Activated CD8-positive, alpha-beta T cell treated with anti-CD3 and anti-CD28 coated beads, Interleukin-2, amount 10 ng/mL, durations not matched to agents 7 days and 5 days (primary cell): ENCODE data around the gene ATF7. TPM values are rescaled to one million over a fixed set of nuclear protein-coding genes. Genes with fewer than 3 reads are reported as not detected.
"Not testable (repeated sequence)": the region's sequence is repeated elsewhere in the genome, so short reads cannot be mapped to it uniquely, and the experiment has no call there.

Source experiments
- ATAC-seq: fragments of 150-1000 bp; cut with Tn5 transposase; one replicate; pipeline ENCODE4 v1.10.0; 2021; ENCODE audit warnings: moderate library complexity
- CTCF ChIA-PET: fragments of 350-600 bp; sonication (Branson Sonifier 250); formaldehyde crosslinking; loops from one replicate; lab custom pipeline; 2021; ENCODE audit warnings: antibody characterized with exemption; lab: Charles Lee
- POLR2A ChIA-PET: fragments of 350-600 bp; sonication (Branson Sonifier 250); formaldehyde crosslinking; loops from one replicate; lab custom pipeline; 2021; ENCODE audit warnings: antibody characterized with exemption; lab: Charles Lee
- DNase-seq: peaks from one replicate; pipeline ENCODE4 v3.0.0-alpha.2; 2020
- H3K27ac Mint-ChIP-seq: one replicate; pipeline ENCODE4 v1.8.0; 2021; ENCODE audit warnings: mild to moderate bottlenecking, mixed read lengths
- H3K27me3 Mint-ChIP-seq: one replicate; pipeline ENCODE4 v1.8.0; 2021; ENCODE audit warnings: low read depth, mixed read lengths
- H3K36me3 Mint-ChIP-seq: one replicate; pipeline ENCODE4 v1.8.0; 2021; ENCODE audit warnings: low read depth, mixed read lengths
- H3K4me1 Mint-ChIP-seq: one replicate; pipeline ENCODE4 v1.8.0; 2021; ENCODE audit warnings: low read depth, mixed read lengths
- H3K4me3 Mint-ChIP-seq: one replicate; pipeline ENCODE4 v1.8.0; 2021; ENCODE audit warnings: mild to moderate bottlenecking, mixed read lengths
- H3K9me3 Mint-ChIP-seq: one replicate; pipeline ENCODE4 v1.8.0; 2022; ENCODE audit warnings: mixed read lengths; ENCODE audit not compliant: insufficient read depth
- total RNA-seq, 2 experiments: library from RNA; stranded (reverse); gene quantifications; one replicate each; pipeline ENCODE4 v1.2.3, GENCODE V29; 2021

ATF7 gene
- total RNA-seq, 2 experiments from 2014 or later, result 27.7 to 28.7 TPM

DNA sequence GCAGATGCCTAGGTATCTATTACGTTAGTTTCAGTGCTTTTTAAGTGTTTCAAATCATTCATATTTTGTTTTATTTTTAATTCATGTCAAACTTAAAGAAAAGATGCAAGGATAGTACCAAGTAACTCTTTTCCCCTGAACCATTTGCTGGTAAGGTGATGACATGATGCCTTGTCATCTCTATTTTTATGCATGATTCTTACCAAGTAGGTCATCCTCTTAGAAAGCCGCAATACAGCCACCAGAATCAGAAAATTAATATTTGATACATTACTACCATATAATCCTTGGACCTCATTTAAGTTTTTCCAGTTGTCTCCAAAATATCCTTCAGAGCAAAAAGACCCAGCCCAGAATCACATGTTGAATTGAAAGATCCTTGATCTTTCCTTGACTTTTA is 27.4 kb upstream of the ATF7 start:
- Mint-ChIP-seq H3K27ac (no peak overlapping the region), H3K4me3 (no peak overlapping the region), H3K27me3 (no peaks in the 10 kb centered on the region), H3K9me3 (no peaks in the 10 kb centered on the region), H3K4me1 (no peaks in the 10 kb centered on the region), H3K36me3 (no peaks in the 10 kb centered on the region)
- ChIA-PET POLR2A (no interaction called here), CTCF (no interaction called here)
- no peak for ATAC-seq
- no peak for DNase-seq

DNA sequence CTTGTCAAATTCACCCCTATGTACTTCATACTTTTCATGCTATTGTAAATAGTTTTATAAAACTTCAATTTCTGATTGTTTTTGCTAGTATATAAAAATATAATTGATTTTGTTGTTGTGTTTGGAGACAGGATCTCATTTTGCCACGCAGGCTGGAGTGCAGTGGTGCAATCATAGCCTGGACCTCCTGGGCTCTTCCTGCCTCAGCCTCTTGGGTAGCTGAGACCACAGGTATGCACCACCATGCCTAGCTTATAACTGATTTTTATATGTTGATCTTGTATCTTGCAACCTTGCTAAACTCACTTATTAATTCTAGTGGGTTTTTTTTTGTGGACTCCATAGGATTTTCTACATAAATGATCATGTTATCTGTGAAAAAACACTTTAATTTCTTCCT is 26.2 kb upstream of the ATF7 start:
- no peak overlapping the region for H3K4me3 Mint-ChIP-seq
- H3K9me3 Mint-ChIP-seq, result no peaks in the 10 kb centered on the region
- ChIA-PET CTCF (interaction anchor here (0.6 to 0.7 kb wide), 3 partner anchors 16 to 91 kb away, joined by 3 to 4 read pairs (median 4); no protein-coding TSS in a partner anchor), POLR2A (interaction anchor here (0.6 to 0.7 kb wide), 2 partner anchors 95 to 894 kb away, joined by 3 to 5 read pairs; no protein-coding TSS in a partner anchor)
- no peak for ATAC-seq
- H3K27me3 Mint-ChIP-seq, result no peaks in the 10 kb centered on the region
- no peak overlapping the region for H3K27ac Mint-ChIP-seq
- no peaks in the 10 kb centered on the region for H3K36me3 Mint-ChIP-seq
- H3K4me1 Mint-ChIP-seq, result no peaks in the 10 kb centered on the region
- DNase-seq, result no peak

DNA sequence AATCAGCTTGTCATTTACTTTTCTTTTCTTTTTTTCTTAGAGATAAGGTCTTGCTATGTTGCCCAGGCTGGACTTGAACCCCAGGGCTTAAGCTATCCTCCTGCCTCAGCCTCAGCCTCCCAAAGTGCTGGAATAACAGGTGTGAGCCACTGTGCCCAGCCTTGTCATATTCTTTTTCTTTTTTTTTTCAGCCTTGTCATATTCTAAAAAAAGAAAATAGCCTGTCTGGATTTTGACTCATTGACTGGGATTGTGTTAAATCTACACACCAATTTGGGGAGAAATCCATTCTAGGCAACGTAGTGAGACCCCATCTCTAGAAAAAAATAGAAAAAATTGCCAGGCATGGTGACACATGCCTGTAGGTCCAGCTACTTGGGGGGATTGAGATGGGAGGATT is 25.6 kb upstream of the ATF7 start:
- Mint-ChIP-seq H3K4me3 (no peak overlapping the region), H3K9me3 (no peaks in the 10 kb centered on the region), H3K4me1 (no peaks in the 10 kb centered on the region), H3K27me3 (no peaks in the 10 kb centered on the region), H3K36me3 (no peaks in the 10 kb centered on the region), H3K27ac (no peak overlapping the region)
- ATAC-seq (no peak), DNase-seq (no peak)
- POLR2A ChIA-PET, result no interaction called here
- CTCF ChIA-PET, result interaction anchor here (1.0 kb wide), 1 partner anchor 29 kb away, joined by 3 read pairs; no protein-coding TSS in a partner anchor

DNA sequence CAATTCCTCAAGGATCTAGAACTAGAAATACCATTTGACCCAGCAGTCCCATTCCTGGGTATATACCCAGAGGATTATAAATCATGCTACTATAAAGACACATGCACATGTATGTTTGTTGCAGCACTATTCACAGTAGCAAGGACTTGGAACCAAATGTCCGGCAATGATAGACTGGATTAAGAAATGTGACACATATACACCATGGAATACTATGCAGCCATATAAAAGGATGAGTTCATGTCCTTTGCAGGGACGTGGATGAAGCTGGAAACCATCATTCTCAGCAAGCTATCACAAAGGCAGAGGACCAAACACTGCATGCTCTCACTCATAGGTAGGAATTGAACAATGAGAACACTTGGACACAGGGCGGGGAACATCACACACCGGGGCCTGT is 20.1 kb upstream of the ATF7 start:
- H3K4me1 Mint-ChIP-seq, DNase-seq, CTCF ChIA-PET, POLR2A ChIA-PET, H3K27me3 Mint-ChIP-seq, H3K27ac Mint-ChIP-seq, H3K9me3 Mint-ChIP-seq, H3K36me3 Mint-ChIP-seq, ATAC-seq, H3K4me3 Mint-ChIP-seq: not testable (repeated sequence)

DNA sequence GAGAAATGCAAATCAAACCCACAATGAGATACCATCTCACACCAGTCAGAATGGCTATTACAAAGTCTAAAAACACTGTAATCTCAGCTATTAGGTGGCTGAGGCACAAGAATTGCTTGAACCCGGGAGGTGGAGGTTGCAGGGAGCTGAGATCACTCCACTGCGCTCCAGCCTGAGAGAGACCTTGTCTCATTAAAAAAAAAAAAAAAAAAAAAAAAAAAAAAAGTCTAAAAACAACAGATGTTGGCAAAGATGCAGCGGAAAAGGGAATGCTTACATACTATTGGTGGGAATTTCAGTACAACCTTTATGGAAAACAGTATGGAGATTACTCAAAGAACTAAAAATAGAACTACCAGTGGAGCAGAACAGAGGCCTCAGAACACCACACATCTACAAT is 19.0 kb upstream of the ATF7 start:
- H3K27me3 Mint-ChIP-seq, result peaks cover 2% of the 10 kb centered on the region
- ATAC-seq, result no peak
- ChIA-PET POLR2A (no interaction called here), CTCF (no interaction called here)
- no peak for DNase-seq
- H3K36me3 Mint-ChIP-seq, result no peaks in the 10 kb centered on the region
- no peak overlapping the region for H3K27ac Mint-ChIP-seq
- H3K9me3 Mint-ChIP-seq, result no peaks in the 10 kb centered on the region
- no peak overlapping the region for H3K4me3 Mint-ChIP-seq
- no peaks in the 10 kb centered on the region for H3K4me1 Mint-ChIP-seq

DNA sequence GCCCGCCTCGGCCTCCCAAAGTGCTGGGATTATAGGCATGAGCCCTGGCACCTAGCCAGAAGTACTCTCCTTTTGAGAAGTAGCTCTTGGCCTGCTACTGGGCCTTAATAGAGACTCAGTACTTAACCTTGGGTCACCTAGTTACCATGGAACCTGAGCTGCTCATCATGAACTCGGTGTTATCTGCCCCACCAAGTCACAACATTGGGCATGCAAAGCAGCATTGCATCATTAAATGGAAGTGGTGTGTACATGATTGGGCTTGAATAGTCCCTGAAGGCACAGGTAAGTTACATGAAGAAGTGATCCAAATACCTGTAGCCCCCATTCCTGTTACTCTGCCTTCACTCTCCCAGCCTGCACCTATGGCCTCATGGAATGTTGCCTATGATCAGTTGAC is 18.0 kb upstream of the ATF7 start:
- H3K4me1 Mint-ChIP-seq, result no peaks in the 10 kb centered on the region
- POLR2A ChIA-PET, result no interaction called here

DNA sequence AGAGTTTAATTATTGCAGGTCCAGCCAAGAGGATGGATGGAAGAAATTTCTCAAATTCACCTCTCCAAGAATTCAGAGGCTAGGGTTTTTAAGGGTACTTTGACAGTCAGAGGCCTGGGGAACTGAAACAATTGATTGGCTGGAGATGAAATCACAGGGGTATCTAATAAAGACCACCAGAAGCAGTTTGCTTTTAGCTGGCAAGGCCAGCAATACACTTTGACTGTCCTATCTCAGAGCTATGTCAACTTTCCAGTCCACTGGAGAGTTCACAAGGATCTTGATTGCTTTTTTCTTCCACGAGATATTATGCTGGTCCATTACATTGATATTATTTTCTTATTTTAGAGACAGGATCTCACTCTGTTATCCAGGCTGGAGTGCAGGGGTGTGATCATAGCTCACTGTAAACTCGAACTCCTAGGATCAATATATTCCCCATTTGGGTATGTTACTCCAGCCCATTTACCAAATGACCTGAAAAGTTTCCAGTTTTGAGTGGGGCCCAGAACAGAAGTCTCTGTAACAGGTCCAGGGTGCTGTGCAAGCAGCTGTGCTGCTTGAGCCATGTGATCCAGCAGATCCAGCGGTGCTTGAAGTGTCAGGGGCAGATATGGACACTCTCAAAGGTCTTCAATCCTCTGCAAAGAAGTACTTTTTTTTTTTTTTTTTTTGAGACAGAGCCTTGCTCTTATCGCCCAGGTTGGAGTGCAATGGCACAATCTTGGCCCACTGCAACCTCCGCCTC is 17.2 kb upstream of the ATF7 start:
- no peak for ATAC-seq
- Mint-ChIP-seq H3K9me3 (no peaks in the 10 kb centered on the region), H3K4me3 (no peak overlapping the region), H3K27ac (no peak overlapping the region), H3K4me1 (no peaks in the 10 kb centered on the region), H3K36me3 (no peaks in the 10 kb centered on the region), H3K27me3 (peaks cover 2% of the 10 kb centered on the region)
- ChIA-PET CTCF (no interaction called here), POLR2A (no interaction called here)
- no peak for DNase-seq

More for the DNA sequence above, 18.0 kb upstream of the ATF7 start:
- ATAC-seq (no peak), DNase-seq (no peak)
- H3K27ac Mint-ChIP-seq, result no peak overlapping the region
- H3K36me3 Mint-ChIP-seq, result no peaks in the 10 kb centered on the region
- H3K9me3 Mint-ChIP-seq, result no peaks in the 10 kb centered on the region
- H3K27me3 Mint-ChIP-seq, result peaks cover 2% of the 10 kb centered on the region
- CTCF ChIA-PET, result no interaction called here
- H3K4me3 Mint-ChIP-seq, result no peak overlapping the region

DNA sequence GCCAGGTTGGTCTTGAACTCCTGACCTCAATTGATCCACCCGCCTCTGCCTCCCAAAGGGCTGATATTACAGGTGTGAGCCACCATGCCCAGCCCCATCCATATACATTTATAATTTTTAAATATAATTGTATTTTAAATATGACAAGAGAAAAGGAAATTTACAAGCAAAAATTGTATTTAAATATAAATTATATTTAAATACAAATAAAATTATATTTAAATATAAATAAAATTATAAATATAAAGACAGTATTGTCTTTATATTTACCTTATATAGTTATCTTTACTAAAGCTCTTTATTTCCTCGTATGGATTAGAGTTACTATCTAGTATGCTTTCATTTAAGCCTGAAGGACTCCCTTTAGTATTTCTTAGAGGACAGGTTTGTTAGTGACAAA is 11.9 kb upstream of the ATF7 start:
- Mint-ChIP-seq H3K27ac (no peak overlapping the region), H3K27me3 (no peaks in the 10 kb centered on the region), H3K4me1 (no peaks in the 10 kb centered on the region), H3K9me3 (no peaks in the 10 kb centered on the region), H3K36me3 (no peaks in the 10 kb centered on the region), H3K4me3 (no peak overlapping the region)
- ATAC-seq, result no peak
- no peak for DNase-seq
- ChIA-PET POLR2A (no interaction called here), CTCF (no interaction called here)

DNA sequence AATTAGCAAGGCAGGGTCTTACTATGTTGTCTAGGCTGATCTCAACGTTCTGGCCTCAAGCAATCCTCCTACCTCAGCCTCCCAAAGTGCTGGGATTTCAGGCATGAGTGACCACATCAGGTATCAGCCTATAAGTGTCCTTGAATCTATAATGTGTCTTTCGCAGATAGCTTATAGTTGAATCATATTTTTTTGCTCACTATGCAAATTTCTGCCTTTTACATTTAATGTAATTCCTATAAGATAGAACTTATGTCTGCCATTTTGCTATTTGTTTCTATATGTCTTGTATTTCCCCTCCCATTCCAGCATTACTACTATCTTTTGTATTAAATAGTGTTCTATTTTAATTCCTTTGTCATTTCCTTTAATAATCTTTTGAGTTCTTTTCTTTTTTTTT is 10.5 kb upstream of the ATF7 start:
- ATAC-seq (no peak), DNase-seq (no peak)
- no peaks in the 10 kb centered on the region for H3K4me1 Mint-ChIP-seq
- H3K27ac Mint-ChIP-seq, result no peak overlapping the region
- POLR2A ChIA-PET, result no interaction called here
- H3K36me3 Mint-ChIP-seq, result no peaks in the 10 kb centered on the region
- peaks cover 2% of the 10 kb centered on the region for H3K27me3 Mint-ChIP-seq
- H3K9me3 Mint-ChIP-seq, result no peaks in the 10 kb centered on the region
- CTCF ChIA-PET, result no interaction called here
- no peak overlapping the region for H3K4me3 Mint-ChIP-seq

DNA sequence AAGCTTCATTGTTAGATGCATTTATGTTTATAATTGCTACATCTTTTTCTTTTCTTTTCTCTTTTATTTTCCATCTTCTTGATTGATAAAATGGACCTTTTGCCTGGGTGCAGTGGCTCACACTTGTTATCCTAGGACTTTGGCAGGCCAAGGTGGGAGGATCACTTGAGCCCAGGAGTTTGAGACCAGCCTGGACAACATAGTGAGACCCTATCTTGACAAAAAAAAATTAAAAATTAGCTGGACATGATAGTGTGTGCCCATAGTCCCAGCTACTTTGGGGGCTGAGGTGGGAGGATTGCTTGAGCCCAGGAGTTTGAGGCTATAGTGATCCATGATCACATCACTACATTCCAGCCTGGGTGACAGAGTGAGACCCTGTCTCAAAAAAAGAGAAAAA is 9.5 kb upstream of the ATF7 start:
- H3K27me3 Mint-ChIP-seq, H3K36me3 Mint-ChIP-seq, DNase-seq, H3K4me1 Mint-ChIP-seq, ATAC-seq, CTCF ChIA-PET, POLR2A ChIA-PET, H3K27ac Mint-ChIP-seq, H3K4me3 Mint-ChIP-seq, H3K9me3 Mint-ChIP-seq: not testable (repeated sequence)

DNA sequence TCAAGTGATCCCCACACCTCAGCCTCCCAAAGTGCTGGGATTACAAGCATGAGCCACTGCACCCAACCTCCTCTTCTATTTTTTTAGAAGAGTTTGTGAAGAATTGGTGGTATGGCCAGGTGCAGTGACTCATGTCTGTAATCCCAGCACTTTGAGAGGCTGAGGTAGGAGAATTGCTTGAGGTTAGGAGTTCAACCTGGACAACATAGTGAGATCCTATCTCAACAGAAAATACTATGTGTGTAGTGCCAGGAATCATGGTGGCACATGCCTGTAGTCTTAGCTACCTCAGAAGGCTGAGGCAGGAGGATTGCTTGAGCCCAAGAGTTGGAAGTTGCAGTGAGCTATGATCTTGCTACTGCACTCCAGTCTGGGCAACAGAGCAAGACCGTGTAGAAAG is 5.5 kb upstream of the ATF7 start:
- ATAC-seq, result no peak
- CTCF ChIA-PET, result no interaction called here

DNA sequence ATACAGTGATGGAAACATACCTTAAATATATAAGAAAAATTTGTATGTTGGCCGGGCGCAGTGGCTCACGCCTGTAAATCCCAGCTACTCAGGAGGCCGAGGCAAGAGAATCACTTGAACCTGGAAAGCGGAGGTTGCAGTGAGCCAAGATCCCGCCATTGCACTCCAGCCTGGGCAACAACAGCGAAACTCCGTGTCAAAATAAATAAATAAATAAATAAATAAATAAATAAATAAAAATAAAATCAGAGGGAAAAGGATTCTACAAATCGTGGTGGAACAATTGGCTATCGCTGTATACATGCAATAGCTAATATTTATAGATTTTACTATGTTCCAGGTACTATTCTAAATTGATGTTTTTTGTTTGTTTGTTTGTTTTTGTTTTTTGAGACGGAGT is 1.7 kb upstream of the ATF7 start:
- POLR2A ChIA-PET, result no interaction called here

More for the DNA sequence above, 5.5 kb upstream of the ATF7 start:
- Mint-ChIP-seq H3K4me1 (peaks cover 5% of the 10 kb centered on the region), H3K36me3 (no peaks in the 10 kb centered on the region), H3K4me3 (no peak overlapping the region), H3K9me3 (no peaks in the 10 kb centered on the region), H3K27me3 (peaks cover 2% of the 10 kb centered on the region), H3K27ac (no peak overlapping the region)
- DNase-seq, result no peak
- POLR2A ChIA-PET, result no interaction called here

More for the DNA sequence above, 1.7 kb upstream of the ATF7 start:
- peaks cover 6% of the 10 kb centered on the region for H3K36me3 Mint-ChIP-seq
- H3K27ac Mint-ChIP-seq, result no peak overlapping the region
- no peaks in the 10 kb centered on the region for H3K9me3 Mint-ChIP-seq
- CTCF ChIA-PET, result interaction anchor here (1.1 to 5.3 kb wide), 2 partner anchors 47 to 116 kb away, joined by 6 to 36 read pairs; partner anchors contain the start of gene ATP5MC2
- peaks cover 2% of the 10 kb centered on the region for H3K27me3 Mint-ChIP-seq
- ATAC-seq (no peak), DNase-seq (no peak)
- peaks cover 31% of the 10 kb centered on the region for H3K4me1 Mint-ChIP-seq
- no peak overlapping the region for H3K4me3 Mint-ChIP-seq
